K562 (cell line): ENCODE measurements around the gene MYL3. TPM values are rescaled to one million over a fixed set of nuclear protein-coding genes. Genes with fewer than 3 reads are reported as not detected.

Source experiments
- ATAC-seq: fragments of 200-7000 bp; cut with Tn5 transposase; 3 replicates; pipeline ENCODE4 v1.9.1; 2020; ENCODE audit warnings: moderate library complexity
- BruUV-seq: library from RNA; stranded (reverse); fragments of 400-500 nt; replicated peaks from 2 replicates; lab custom pipeline; 2021; lab: Mats Ljungman, UMichigan
- CTCF ChIA-PET: fragments of 300-600 bp; formaldehyde crosslinking; extraction: SDS; loops from one replicate; lab custom pipeline; 2021; ENCODE audit warnings: low intra/inter-chr PET ratio; lab: Yijun Ruan, JAX
- POLR2A ChIA-PET: fragments of 300-600, 350-650 bp; sonication (Branson Sonifier 250); formaldehyde crosslinking; extraction: SDS; loops from one replicate; lab custom pipeline; 2021; ENCODE audit warnings: antibody characterized with exemption, inconsistent platforms; lab: Yijun Ruan, JAX
- DNase-seq, 4 experiments: peaks; one replicate each; pipeline versions ENCODE4 v3.0.0 to v3.0.0-alpha.2; 2011 to 2018; ENCODE audit warnings: low spot score in 3 of 4, mixed read lengths in 3 of 4; ENCODE audit errors: extremely low read depth in 1 of 4
- FAIRE-seq: peaks from 2 replicates; lab custom pipeline; 2011; peaks lifted over from hg19 to GRCh38; lab: Jason Lieb, UNC
- H2AFZ ChIP-seq: 2 replicates; pipeline ENCODE4 v1.6.0; 2011; ENCODE audit warnings: low read depth, low read length, control low read depth, inconsistent platforms
- H3K27ac ChIP-seq: fragments of 200-600 bp; 3 replicates; pipeline ENCODE4 v1.8.0; 2011; ENCODE audit warnings: low read depth, mild to moderate bottlenecking, control low read depth, inconsistent platforms, low read length, moderate library complexity, mixed read lengths; ENCODE audit errors: extremely low read depth
- H3K27me3 ChIP-seq, 2 experiments: fragments of 300-600 bp in 1 of 2; 2 replicates in 1 of 2; 3 replicates in 1 of 2; pipeline versions ENCODE4 v1.6.0 to v1.8.0; 2011; ENCODE audit warnings: inconsistent platforms in 2 of 2, low read length in 2 of 2, mild to moderate bottlenecking in 1 of 2, mixed read lengths in 1 of 2, moderate library complexity in 1 of 2; ENCODE audit not compliant: control insufficient read depth in 2 of 2, insufficient read depth in 2 of 2
- H3K36me3 ChIP-seq: fragments of 300-600 bp; 3 replicates; pipeline ENCODE4 v1.8.0; 2011; ENCODE audit warnings: mild to moderate bottlenecking, low read length, inconsistent platforms; ENCODE audit not compliant: control insufficient read depth, insufficient read depth
- H3K4me1 ChIP-seq, 2 experiments: fragments of 200-600 bp in 1 of 2; replicated peaks in 1 of 2; 2 replicates in 1 of 2; 3 replicates in 1 of 2; pipeline versions ENCODE4 v1.5.1 to v1.8.0; 2011; ENCODE audit warnings: inconsistent platforms in 2 of 2, low read length in 2 of 2, mild to moderate bottlenecking in 1 of 2, mixed read lengths in 1 of 2, moderate library complexity in 1 of 2; ENCODE audit not compliant: control insufficient read depth in 2 of 2, insufficient read depth in 2 of 2
- H3K4me2 ChIP-seq: 2 replicates; pipeline ENCODE4 v1.6.1; 2011; ENCODE audit warnings: low read length, control low read depth, inconsistent platforms, mixed read lengths; ENCODE audit not compliant: insufficient read depth
- H3K4me3 ChIP-seq: fragments of 200-600 bp; sonication (generic), shearing (Covaris generic); 2 replicates; pipeline ENCODE4 v1.5.1; 2016; ENCODE audit warnings: control low read depth, inconsistent platforms
- H3K79me2 ChIP-seq: fragments of 200-600 bp; 3 replicates; pipeline ENCODE4 v1.8.0; 2011; ENCODE audit warnings: low read length, inconsistent platforms; ENCODE audit not compliant: control insufficient read depth, insufficient read depth
- H3K9ac ChIP-seq, 2 experiments: 2 replicates each; pipeline versions ENCODE4 v1.6.0 to v1.6.1; 2011; ENCODE audit warnings: low read depth in 2 of 2, low read length in 2 of 2, control low read depth in 1 of 2, inconsistent platforms in 1 of 2, mild to moderate bottlenecking in 1 of 2, mixed read lengths in 1 of 2; ENCODE audit not compliant: insufficient read depth in 1 of 2
- H3K9me1 ChIP-seq: one replicate; pipeline ENCODE4 v1.6.0; 2011; ENCODE audit warnings: inconsistent platforms, mild to moderate bottlenecking, low read length, moderate library complexity; ENCODE audit not compliant: control insufficient read depth, insufficient read depth
- H3K9me3 ChIP-seq: replicated peaks from 2 replicates; pipeline ENCODE4 v1.5.1; 2011; ENCODE audit warnings: low read depth, low read length, inconsistent platforms; ENCODE audit not compliant: control insufficient read depth, insufficient read depth
- H4K20me1 ChIP-seq: replicated peaks from 2 replicates; pipeline ENCODE4 v1.6.1; 2011; ENCODE audit warnings: low read length, inconsistent platforms, mixed read lengths; ENCODE audit not compliant: control insufficient read depth, insufficient read depth
- HEY1 ChIP-seq: fragments of 250-450 bp; sonication (Bioruptor Pico); IDR thresholded peaks from 2 replicates; pipeline ENCODE4 v1.5.0; 2020; ENCODE audit warnings: mild to moderate bottlenecking, moderate library complexity, borderline replicate concordance
- REST ChIP-seq, 2 experiments: fragments of 450-650 bp; formaldehyde crosslinking in 1 of 2; IDR thresholded peaks; 2 replicates each; pipeline versions ENCODE4 v1.4.0 to v1.6.1; 2014 to 2020; ENCODE audit warnings: mild to moderate bottlenecking in 2 of 2, borderline replicate concordance in 1 of 2, low read depth in 1 of 2
- WGBS: fragments of 100-300 bp; shearing (Covaris generic); methylation state at CpG from one replicate; pipeline ENCODE4 v1.1.6; 2016; ENCODE audit warnings: low coverage, mixed read lengths; ENCODE audit not compliant: insufficient coverage; ENCODE audit errors: missing lambda C conversion rate; 5-methylcytosine and 5-hydroxymethylcytosine counted together
- in situ Hi-C: fragments of 300-500 bp; cut with MboI; formaldehyde crosslinking; loops from 4 replicates; pipeline ENCODE4 v1.15.0; 2018; ENCODE audit warnings: inconsistent platforms, mixed read lengths
- intact Hi-C: fragments of 100-400 bp; cut with micrococcal nuclease; formaldehyde crosslinking; loops from 2 replicates; pipeline ENCODE4 v1.14.2; 2022
- polyA plus RNA-seq, 8 experiments: library from polyadenylated mRNA; depleted of rRNA in 4 of 8; stranded (reverse) in 5 of 8; unstranded in 3 of 8; fragments of >200 nt; fragmentation: Nextera tagmentation in 2 of 8; fragmentation: Illumina TruSeq in 1 of 8; extraction: Ambion mirVana in 2 of 8; extraction: Trizol in 1 of 8; gene quantifications; 2 replicates each; pipeline versions ENCODE4 v1.2.1 to v1.2.3, GENCODE V29; 2011 to 2014; ENCODE audit warnings: inconsistent platforms in 1 of 8, missing spikeins in 1 of 8
- total RNA-seq, 7 experiments: library from RNA; depleted of rRNA in 6 of 7; stranded (reverse); fragments of >200 nt in 6 of 7; fragmentation: Illumina TruSeq in 2 of 7; extraction: Trizol in 2 of 7; gene quantifications; 2 replicates each; pipeline versions ENCODE4 v1.2.1 to v1.2.3, GENCODE V29; 2011 to 2021; ENCODE audit warnings: low replicate concordance in 1 of 7

MYL3 gene
- total and polyA plus RNA-seq, 9 of the 15 experiments (the other 6 are each of a cell fraction or from before 2014, with no cell fraction given) = 0.14 to 0.45 TPM; not detected in 7

GRCh38 chr3:46896386-46896785 lies 33.1 kb upstream of the MYL3 start:
- in situ Hi-C loops = loop anchor here (5.0 kb wide), 1 partner anchor 179 kb away; the partner anchor contains the start of gene PRSS50
- DNase-seq = no peak

More at GRCh38 chr3:46896386-46896785, 33.1 kb upstream of the MYL3 start:
- H3K27ac ChIP-seq = no peak overlapping the region
- BruUV-seq = no TSS peak
- no peak overlapping the region for H3K4me2 ChIP-seq
- H2AFZ ChIP-seq = no peak overlapping the region
- no peak overlapping the region for H3K9ac ChIP-seq
- intact Hi-C loops = loop anchor here (5.0 kb wide), 1 partner anchor 49 kb away; no protein-coding TSS in a partner anchor
- no peak for FAIRE-seq
- ChIA-PET CTCF (interaction anchor here (3.2 kb wide), 1 partner anchor 191 kb away, joined by 27 read pairs; no protein-coding TSS in a partner anchor), POLR2A (interaction anchor here (0.7 kb wide), 1 partner anchor 15 kb away, joined by 3 read pairs; no protein-coding TSS in a partner anchor)
- H3K4me1 ChIP-seq = peaks cover 0 to 36% of the 10 kb centered on the region in 2 experiments; a peak in 2 of 5 replicates
- H3K9me1 ChIP-seq = no peaks in the 10 kb centered on the region
- H4K20me1 ChIP-seq = peaks cover 33% of the 10 kb centered on the region
- no peak overlapping the region for H3K4me3 ChIP-seq
- no peak for ATAC-seq
- no peaks in the 10 kb centered on the region for H3K36me3 ChIP-seq
- no peak for TF ChIP-seq HEY1 (CRISPR knock-in tag)
- TF ChIP-seq REST (IDR thresholded peaks at IDR 0.05; ENCODE audit: borderline replicate concordance) = peak; percentile 29; the same call in 1 of the 2 replicates
- TF ChIP-seq REST (CRISPR knock-in tag; IDR thresholded peaks at IDR 0.05; ENCODE audit: low read depth) = no peak
- H3K9me3 ChIP-seq = no peaks in the 10 kb centered on the region
- peaks cover 13 to 60% of the 10 kb centered on the region in 2 experiments; a peak in 4 of 5 replicates for H3K27me3 ChIP-seq
- H3K79me2 ChIP-seq = no peaks in the 10 kb centered on the region
- 0% methylated on average over 5 of the region's 5 CpGs for WGBS
